ENCODE results near the gene DACH1.

The DACH1 gene

GRCh38 chr13:71768881-71769280 lies 98.1 kb downstream of the DACH1 start:
- no peak overlapping the region for H3K9ac ChIP-seq (ENCODE audit: low read length in 5 of 5)
- H3K36me3 ChIP-seq (ENCODE audit: control insufficient read depth in 5 of 5, insufficient read depth in 5 of 5, low read length in 5 of 5): no peaks in the 10 kb centered on the region
- H3K27me3 ChIP-seq (ENCODE audit: control insufficient read depth in 5 of 5, insufficient read depth in 4 of 5, low read length in 5 of 5): no peaks in the 10 kb centered on the region
- H3K4me1 ChIP-seq (ENCODE audit: control insufficient read depth in 5 of 5, insufficient read depth in 5 of 5, low read length in 5 of 5): no peaks in the 10 kb centered on the region
- no peak overlapping the region for H3K4me3 ChIP-seq (ENCODE audit: low read depth in 1 of 5, low read length in 5 of 5)
- no peaks in the 10 kb centered on the region for H3K9me3 ChIP-seq (ENCODE audit: control insufficient read depth in 5 of 5, low read length in 5 of 5)
- H3K27ac ChIP-seq (ENCODE audit: low read depth, low read length): no peak overlapping the region

GRCh38 chr13:71759651-71760511 lies 107.1 kb downstream of the DACH1 start:
- Histone ChIP-seq H3K4me3 (ENCODE audit: low read depth in 1 of 5, low read length in 5 of 5) (no peak overlapping the region), H3K9me3 (ENCODE audit: control insufficient read depth in 5 of 5, low read length in 5 of 5) (no peaks in the 10 kb centered on the region), H3K27ac (ENCODE audit: low read depth, low read length) (no peak overlapping the region), H3K36me3 (ENCODE audit: control insufficient read depth in 5 of 5, insufficient read depth in 5 of 5, low read length in 5 of 5) (no peaks in the 10 kb centered on the region), H3K27me3 (ENCODE audit: control insufficient read depth in 5 of 5, insufficient read depth in 4 of 5, low read length in 5 of 5) (no peaks in the 10 kb centered on the region), H3K4me1 (ENCODE audit: control insufficient read depth in 5 of 5, insufficient read depth in 5 of 5, low read length in 5 of 5) (peaks cover 0 to 10% (median 4%) of the 10 kb centered on the region in 5 donors), H3K9ac (ENCODE audit: low read length in 5 of 5) (no peak overlapping the region)

GRCh38 chr13:71758828-71759227 lies 108.2 kb downstream of the DACH1 start:
- Histone ChIP-seq H3K27me3 (ENCODE audit: control insufficient read depth in 5 of 5, insufficient read depth in 4 of 5, low read length in 5 of 5) (no peaks in the 10 kb centered on the region), H3K27ac (ENCODE audit: low read depth, low read length) (no peak overlapping the region), H3K36me3 (ENCODE audit: control insufficient read depth in 5 of 5, insufficient read depth in 5 of 5, low read length in 5 of 5) (no peaks in the 10 kb centered on the region), H3K9me3 (ENCODE audit: control insufficient read depth in 5 of 5, low read length in 5 of 5) (peaks cover 0 to 2% (median 0%) of the 10 kb centered on the region in 5 donors), H3K9ac (ENCODE audit: low read length in 5 of 5) (no peak overlapping the region), H3K4me3 (ENCODE audit: low read depth in 1 of 5, low read length in 5 of 5) (no peak overlapping the region), H3K4me1 (ENCODE audit: control insufficient read depth in 5 of 5, insufficient read depth in 5 of 5, low read length in 5 of 5) (peaks cover 0 to 19% (median 13%) of the 10 kb centered on the region in 5 donors)

GRCh38 chr13:71754407-71754974 lies 112.5 kb downstream of the DACH1 start:
- Histone ChIP-seq H3K9me3 (ENCODE audit: control insufficient read depth in 5 of 5, low read length in 5 of 5) (peaks cover 0 to 2% (median 0%) of the 10 kb centered on the region in 5 donors), H3K27me3 (ENCODE audit: control insufficient read depth in 5 of 5, insufficient read depth in 4 of 5, low read length in 5 of 5) (no peaks in the 10 kb centered on the region), H3K36me3 (ENCODE audit: control insufficient read depth in 5 of 5, insufficient read depth in 5 of 5, low read length in 5 of 5) (no peaks in the 10 kb centered on the region), H3K4me1 (ENCODE audit: control insufficient read depth in 5 of 5, insufficient read depth in 5 of 5, low read length in 5 of 5) (peaks cover 0 to 25% (median 17%) of the 10 kb centered on the region in 5 donors), H3K9ac (ENCODE audit: low read length in 5 of 5) (no peak overlapping the region), H3K4me3 (ENCODE audit: low read depth in 1 of 5, low read length in 5 of 5) (no peak overlapping the region), H3K27ac (ENCODE audit: low read depth, low read length) (peak overlapping the region; percentile 25)

GRCh38 chr13:71752775-71753513 lies 114.1 kb downstream of the DACH1 start:
- Histone ChIP-seq H3K4me3 (ENCODE audit: low read depth in 1 of 5, low read length in 5 of 5) (no peak overlapping the region), H3K36me3 (ENCODE audit: control insufficient read depth in 5 of 5, insufficient read depth in 5 of 5, low read length in 5 of 5) (no peaks in the 10 kb centered on the region), H3K4me1 (ENCODE audit: control insufficient read depth in 5 of 5, insufficient read depth in 5 of 5, low read length in 5 of 5) (peaks cover 0 to 20% (median 15%) of the 10 kb centered on the region in 5 donors), H3K27me3 (ENCODE audit: control insufficient read depth in 5 of 5, insufficient read depth in 4 of 5, low read length in 5 of 5) (no peaks in the 10 kb centered on the region), H3K9me3 (ENCODE audit: control insufficient read depth in 5 of 5, low read length in 5 of 5) (peaks cover 0 to 2% (median 0%) of the 10 kb centered on the region in 5 donors), H3K27ac (ENCODE audit: low read depth, low read length) (peak overlapping the region; percentile 43), H3K9ac (ENCODE audit: low read length in 5 of 5) (no peak overlapping the region)

- H3K27ac ChIP-seq (ENCODE audit: low read depth, low read length): peak overlapping the region; percentile 4
- H3K9me3 ChIP-seq (ENCODE audit: control insufficient read depth in 5 of 5, low read length in 5 of 5): peaks cover 0 to 2% (median 0%) of the 10 kb centered on the region in 5 donors
- no peak overlapping the region for H3K4me3 ChIP-seq (ENCODE audit: low read depth in 1 of 5, low read length in 5 of 5)
- H3K9ac ChIP-seq (ENCODE audit: low read length in 5 of 5): no peak overlapping the region
- H3K36me3 ChIP-seq (ENCODE audit: control insufficient read depth in 5 of 5, insufficient read depth in 5 of 5, low read length in 5 of 5): no peaks in the 10 kb centered on the region
- H3K27me3 ChIP-seq (ENCODE audit: control insufficient read depth in 5 of 5, insufficient read depth in 4 of 5, low read length in 5 of 5): no peaks in the 10 kb centered on the region
- peaks cover 0 to 20% (median 15%) of the 10 kb centered on the region in 5 donors for H3K4me1 ChIP-seq (ENCODE audit: control insufficient read depth in 5 of 5, insufficient read depth in 5 of 5, low read length in 5 of 5)
Observed at GRCh38 chr13:71751073-71751472, 115.9 kb downstream of the DACH1 start.

- H3K9ac ChIP-seq (ENCODE audit: low read length in 5 of 5): no peak overlapping the region
- no peaks in the 10 kb centered on the region for H3K9me3 ChIP-seq (ENCODE audit: control insufficient read depth in 5 of 5, low read length in 5 of 5)
- H3K4me1 ChIP-seq (ENCODE audit: control insufficient read depth in 5 of 5, insufficient read depth in 5 of 5, low read length in 5 of 5): peaks cover 0 to 13% (median 8%) of the 10 kb centered on the region in 5 donors
- no peak overlapping the region for H3K4me3 ChIP-seq (ENCODE audit: low read depth in 1 of 5, low read length in 5 of 5)
- H3K27ac ChIP-seq (ENCODE audit: low read depth, low read length): no peak overlapping the region
- H3K27me3 ChIP-seq (ENCODE audit: control insufficient read depth in 5 of 5, insufficient read depth in 4 of 5, low read length in 5 of 5): no peaks in the 10 kb centered on the region
- no peaks in the 10 kb centered on the region for H3K36me3 ChIP-seq (ENCODE audit: control insufficient read depth in 5 of 5, insufficient read depth in 5 of 5, low read length in 5 of 5)
Observed at GRCh38 chr13:71730267-71730666, 136.7 kb downstream of the DACH1 start.

- no peak overlapping the region for H3K4me3 ChIP-seq (ENCODE audit: low read depth in 1 of 5, low read length in 5 of 5)
- peaks cover 0 to 13% (median 8%) of the 10 kb centered on the region in 5 donors for H3K4me1 ChIP-seq (ENCODE audit: control insufficient read depth in 5 of 5, insufficient read depth in 5 of 5, low read length in 5 of 5)
- H3K9me3 ChIP-seq (ENCODE audit: control insufficient read depth in 5 of 5, low read length in 5 of 5): no peaks in the 10 kb centered on the region
- H3K27ac ChIP-seq (ENCODE audit: low read depth, low read length): no peak overlapping the region
- H3K9ac ChIP-seq (ENCODE audit: low read length in 5 of 5): no peak overlapping the region
- no peaks in the 10 kb centered on the region for H3K36me3 ChIP-seq (ENCODE audit: control insufficient read depth in 5 of 5, insufficient read depth in 5 of 5, low read length in 5 of 5)
- H3K27me3 ChIP-seq (ENCODE audit: control insufficient read depth in 5 of 5, insufficient read depth in 4 of 5, low read length in 5 of 5): no peaks in the 10 kb centered on the region
Observed at GRCh38 chr13:71729441-71729840, 137.6 kb downstream of the DACH1 start.

GRCh38 chr13:71727662-71728061 lies 139.3 kb downstream of the DACH1 start:
- Histone ChIP-seq H3K27me3 (ENCODE audit: control insufficient read depth in 5 of 5, insufficient read depth in 4 of 5, low read length in 5 of 5) (no peaks in the 10 kb centered on the region), H3K4me3 (ENCODE audit: low read depth in 1 of 5, low read length in 5 of 5) (no peak overlapping the region), H3K9ac (ENCODE audit: low read length in 5 of 5) (no peak overlapping the region), H3K4me1 (ENCODE audit: control insufficient read depth in 5 of 5, insufficient read depth in 5 of 5, low read length in 5 of 5) (peaks cover 0 to 12% (median 8%) of the 10 kb centered on the region in 5 donors), H3K27ac (ENCODE audit: low read depth, low read length) (no peak overlapping the region), H3K36me3 (ENCODE audit: control insufficient read depth in 5 of 5, insufficient read depth in 5 of 5, low read length in 5 of 5) (no peaks in the 10 kb centered on the region), H3K9me3 (ENCODE audit: control insufficient read depth in 5 of 5, low read length in 5 of 5) (no peaks in the 10 kb centered on the region)

GRCh38 chr13:71727042-71727441 lies 140.0 kb downstream of the DACH1 start:
- Histone ChIP-seq H3K9me3 (ENCODE audit: control insufficient read depth in 5 of 5, low read length in 5 of 5) (no peaks in the 10 kb centered on the region), H3K4me3 (ENCODE audit: low read depth in 1 of 5, low read length in 5 of 5) (no peak overlapping the region), H3K9ac (ENCODE audit: low read length in 5 of 5) (no peak overlapping the region), H3K4me1 (ENCODE audit: control insufficient read depth in 5 of 5, insufficient read depth in 5 of 5, low read length in 5 of 5) (peaks cover 0 to 10% (median 8%) of the 10 kb centered on the region in 5 donors), H3K36me3 (ENCODE audit: control insufficient read depth in 5 of 5, insufficient read depth in 5 of 5, low read length in 5 of 5) (no peaks in the 10 kb centered on the region), H3K27ac (ENCODE audit: low read depth, low read length) (no peak overlapping the region), H3K27me3 (ENCODE audit: control insufficient read depth in 5 of 5, insufficient read depth in 4 of 5, low read length in 5 of 5) (no peaks in the 10 kb centered on the region)
